ENCODE measurements around the gene IPMK.

Gene IPMK

DNA sequence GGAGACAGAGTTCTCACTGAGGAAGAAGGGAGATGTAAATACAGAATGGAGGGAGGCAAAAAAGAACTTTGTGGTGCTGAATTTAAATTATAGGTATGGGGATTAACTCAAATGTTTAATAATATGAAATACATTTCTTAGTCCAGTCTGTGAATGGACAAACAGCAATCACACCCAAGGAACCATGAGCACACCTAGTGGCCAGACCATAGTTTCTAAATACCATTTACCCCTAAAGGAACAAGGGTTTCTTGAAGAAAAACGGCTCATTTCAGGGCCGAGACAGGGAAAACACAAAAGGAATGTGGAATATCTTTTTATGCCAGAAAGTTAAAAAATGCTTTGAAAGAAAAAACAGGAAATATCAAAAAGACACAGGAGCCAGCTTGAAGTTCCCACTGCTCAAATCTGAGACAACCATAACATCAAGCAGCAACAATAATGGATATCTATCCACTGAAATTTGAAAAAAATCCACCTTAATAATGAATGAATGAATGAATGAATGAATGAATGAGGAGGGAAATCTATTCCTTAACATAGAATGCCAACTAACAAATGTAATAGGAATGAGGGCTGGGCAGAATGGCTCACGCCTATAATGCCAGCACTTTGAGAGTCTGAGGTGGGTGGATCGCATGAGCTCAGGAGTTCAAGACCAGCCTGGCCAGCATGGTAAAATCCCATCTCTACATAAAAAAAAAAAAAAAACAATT is 8.6 kb downstream of the IPMK start:
- TF ChIP-seq USF1 (IDR thresholded peaks at IDR 0.05) (no peak), FOXM1 (IDR thresholded peaks at IDR 0.05; ENCODE audit: borderline replicate concordance, low read depth) (no peak), ZBTB7A (IDR thresholded peaks at IDR 0.05; ENCODE audit: low read depth) (no peak), CREB1 (IDR thresholded peaks at IDR 0.05; ENCODE audit: low read depth) (no peak), CEBPB (IDR thresholded peaks at IDR 0.05) (no peak)

- TF ChIP-seq YY1 (IDR thresholded peaks at IDR 0.05; ENCODE audit: low read depth) (no peak), CREB1 (IDR thresholded peaks at IDR 0.05; ENCODE audit: low read depth) (no peak), RAD21 (IDR thresholded peaks at IDR 0.05; ENCODE audit: low read depth) (no peak), TEAD4 (IDR thresholded peaks at IDR 0.05) (no peak), TAF1 (IDR thresholded peaks at IDR 0.05; ENCODE audit: low read depth) (no peak), NFIC (IDR thresholded peaks at IDR 0.05) (no peak), ZBTB7A (IDR thresholded peaks at IDR 0.05; ENCODE audit: low read depth) (no peak), USF1 (IDR thresholded peaks at IDR 0.05) (no peak)
- TF ChIP-seq, protein P1, sequence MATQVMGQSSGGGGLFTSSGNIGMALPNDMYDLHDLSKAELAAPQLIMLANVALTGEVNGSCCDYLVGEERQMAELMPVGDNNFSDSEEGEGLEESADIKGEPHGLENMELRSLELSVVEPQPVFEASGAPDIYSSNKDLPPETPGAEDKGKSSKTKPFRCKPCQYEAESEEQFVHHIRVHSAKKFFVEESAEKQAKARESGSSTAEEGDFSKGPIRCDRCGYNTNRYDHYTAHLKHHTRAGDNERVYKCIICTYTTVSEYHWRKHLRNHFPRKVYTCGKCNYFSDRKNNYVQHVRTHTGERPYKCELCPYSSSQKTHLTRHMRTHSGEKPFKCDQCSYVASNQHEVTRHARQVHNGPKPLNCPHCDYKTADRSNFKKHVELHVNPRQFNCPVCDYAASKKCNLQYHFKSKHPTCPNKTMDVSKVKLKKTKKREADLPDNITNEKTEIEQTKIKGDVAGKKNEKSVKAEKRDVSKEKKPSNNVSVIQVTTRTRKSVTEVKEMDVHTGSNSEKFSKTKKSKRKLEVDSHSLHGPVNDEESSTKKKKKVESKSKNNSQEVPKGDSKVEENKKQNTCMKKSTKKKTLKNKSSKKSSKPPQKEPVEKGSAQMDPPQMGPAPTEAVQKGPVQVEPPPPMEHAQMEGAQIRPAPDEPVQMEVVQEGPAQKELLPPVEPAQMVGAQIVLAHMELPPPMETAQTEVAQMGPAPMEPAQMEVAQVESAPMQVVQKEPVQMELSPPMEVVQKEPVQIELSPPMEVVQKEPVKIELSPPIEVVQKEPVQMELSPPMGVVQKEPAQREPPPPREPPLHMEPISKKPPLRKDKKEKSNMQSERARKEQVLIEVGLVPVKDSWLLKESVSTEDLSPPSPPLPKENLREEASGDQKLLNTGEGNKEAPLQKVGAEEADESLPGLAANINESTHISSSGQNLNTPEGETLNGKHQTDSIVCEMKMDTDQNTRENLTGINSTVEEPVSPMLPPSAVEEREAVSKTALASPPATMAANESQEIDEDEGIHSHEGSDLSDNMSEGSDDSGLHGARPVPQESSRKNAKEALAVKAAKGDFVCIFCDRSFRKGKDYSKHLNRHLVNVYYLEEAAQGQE (IDR thresholded peaks at IDR 0.05; ENCODE audit: low read depth) = no peak
- TF ChIP-seq, protein P2, sequence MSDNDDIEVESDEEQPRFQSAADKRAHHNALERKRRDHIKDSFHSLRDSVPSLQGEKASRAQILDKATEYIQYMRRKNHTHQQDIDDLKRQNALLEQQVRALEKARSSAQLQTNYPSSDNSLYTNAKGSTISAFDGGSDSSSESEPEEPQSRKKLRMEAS (IDR thresholded peaks at IDR 0.05) = no peak
Measured at GRCh38 chr10:58254644-58255043, 13.1 kb downstream of the IPMK start.

GRCh38 chr10:58253184-58253583 is 14.5 kb downstream of the IPMK start:
- TF ChIP-seq EGR1 (IDR thresholded peaks at IDR 0.05) (no peak), FOXM1 (IDR thresholded peaks at IDR 0.05; ENCODE audit: borderline replicate concordance, low read depth) (no peak), CREB1 (IDR thresholded peaks at IDR 0.05; ENCODE audit: low read depth) (no peak), YY1 (IDR thresholded peaks at IDR 0.05; ENCODE audit: low read depth) (no peak), TAF1 (IDR thresholded peaks at IDR 0.05; ENCODE audit: low read depth) (no peak), TEAD4 (IDR thresholded peaks at IDR 0.05) (no peak), NFIC (IDR thresholded peaks at IDR 0.05) (no peak), USF1 (IDR thresholded peaks at IDR 0.05) (no peak), ZBTB7A (IDR thresholded peaks at IDR 0.05; ENCODE audit: low read depth) (no peak), TCF12 (IDR thresholded peaks at IDR 0.05; ENCODE audit: low read depth) (no peak), RAD21 (IDR thresholded peaks at IDR 0.05; ENCODE audit: low read depth) (no peak), EP300 (IDR thresholded peaks at IDR 0.05; ENCODE audit: borderline replicate concordance) (no peak), CEBPB (IDR thresholded peaks at IDR 0.05) (no peak)
- TF ChIP-seq, protein P2 (IDR thresholded peaks at IDR 0.05) = no peak
- TF ChIP-seq, protein P1 (IDR thresholded peaks at IDR 0.05; ENCODE audit: low read depth) = no peak

- TF ChIP-seq TEAD4 (IDR thresholded peaks at IDR 0.05) (no peak), FOXM1 (IDR thresholded peaks at IDR 0.05; ENCODE audit: borderline replicate concordance, low read depth) (no peak), CEBPB (IDR thresholded peaks at IDR 0.05) (no peak), TAF1 (IDR thresholded peaks at IDR 0.05; ENCODE audit: low read depth) (no peak), EP300 (IDR thresholded peaks at IDR 0.05; ENCODE audit: borderline replicate concordance) (no peak), YY1 (IDR thresholded peaks at IDR 0.05; ENCODE audit: low read depth) (no peak), CREB1 (IDR thresholded peaks at IDR 0.05; ENCODE audit: low read depth) (no peak), EGR1 (IDR thresholded peaks at IDR 0.05) (no peak), NFIC (IDR thresholded peaks at IDR 0.05) (no peak), RAD21 (IDR thresholded peaks at IDR 0.05; ENCODE audit: low read depth) (no peak)
- TF ChIP-seq, protein P2 (IDR thresholded peaks at IDR 0.05) = no peak
Measured at GRCh38 chr10:58243269-58243668, 24.4 kb downstream of the IPMK start.

- no peak for TF ChIP-seq USF1 (IDR thresholded peaks at IDR 0.05)
- TF ChIP-seq, protein P1 (IDR thresholded peaks at IDR 0.05; ENCODE audit: low read depth) = no peak
- no peak for TF ChIP-seq EP300 (IDR thresholded peaks at IDR 0.05; ENCODE audit: borderline replicate concordance)
- no peak for TF ChIP-seq FOXM1 (IDR thresholded peaks at IDR 0.05; ENCODE audit: borderline replicate concordance, low read depth)
- no peak for TF ChIP-seq TAF1 (IDR thresholded peaks at IDR 0.05; ENCODE audit: low read depth)
- no peak for TF ChIP-seq ZBTB7A (IDR thresholded peaks at IDR 0.05; ENCODE audit: low read depth)
- no peak for TF ChIP-seq RAD21 (IDR thresholded peaks at IDR 0.05; ENCODE audit: low read depth)
Measured at GRCh38 chr10:58241346-58241745, 26.3 kb downstream of the IPMK start.

Data from Ishikawa (cell line).